ENCODE data around the gene ANXA6. TPM values are rescaled to one million over a fixed set of nuclear protein-coding genes. Genes with fewer than 3 reads are reported as not detected.

ANXA6 gene
- total and polyA plus RNA-seq, 10 of the 15 experiments (the other 5 are each of a cell fraction or from before 2014, with no cell fraction given), result 44.0 to 571 (median 465) TPM

- TF ChIP-seq, protein P1, sequence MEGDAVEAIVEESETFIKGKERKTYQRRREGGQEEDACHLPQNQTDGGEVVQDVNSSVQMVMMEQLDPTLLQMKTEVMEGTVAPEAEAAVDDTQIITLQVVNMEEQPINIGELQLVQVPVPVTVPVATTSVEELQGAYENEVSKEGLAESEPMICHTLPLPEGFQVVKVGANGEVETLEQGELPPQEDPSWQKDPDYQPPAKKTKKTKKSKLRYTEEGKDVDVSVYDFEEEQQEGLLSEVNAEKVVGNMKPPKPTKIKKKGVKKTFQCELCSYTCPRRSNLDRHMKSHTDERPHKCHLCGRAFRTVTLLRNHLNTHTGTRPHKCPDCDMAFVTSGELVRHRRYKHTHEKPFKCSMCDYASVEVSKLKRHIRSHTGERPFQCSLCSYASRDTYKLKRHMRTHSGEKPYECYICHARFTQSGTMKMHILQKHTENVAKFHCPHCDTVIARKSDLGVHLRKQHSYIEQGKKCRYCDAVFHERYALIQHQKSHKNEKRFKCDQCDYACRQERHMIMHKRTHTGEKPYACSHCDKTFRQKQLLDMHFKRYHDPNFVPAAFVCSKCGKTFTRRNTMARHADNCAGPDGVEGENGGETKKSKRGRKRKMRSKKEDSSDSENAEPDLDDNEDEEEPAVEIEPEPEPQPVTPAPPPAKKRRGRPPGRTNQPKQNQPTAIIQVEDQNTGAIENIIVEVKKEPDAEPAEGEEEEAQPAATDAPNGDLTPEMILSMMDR (IDR thresholded peaks at IDR 0.05 in 2 of 3, conservative IDR thresholded peaks at IDR 0.05 in 1 of 3; ENCODE audit: control insufficient read depth in 2 of 3, extremely low read depth in 1 of 3, insufficient read depth in 1 of 3, low read depth in 3 of 3, low read length in 3 of 3), result peak in 1 of 3 experiments; percentile 11; a peak in 1 of 6 replicates
- TF ChIP-seq SMC3 (IDR thresholded peaks at IDR 0.05; ENCODE audit: borderline replicate concordance, low read length) (no peak), EED (IDR thresholded peaks at IDR 0.05; ENCODE audit: low read depth) (peak; percentile 45; the same call in 1 of the 2 replicates), POLR2AphosphoS2 (IDR thresholded peaks at IDR 0.05; ENCODE audit: low read depth, low read length) (0 out of 2 replicates have a peak, but pooled peaks have one; percentile 6), ZNF687 (IDR thresholded peaks at IDR 0.05) (no peak), RAD51 (IDR thresholded peaks at IDR 0.05) (no peak), SPI1 (IDR thresholded peaks at IDR 0.05; ENCODE audit: borderline replicate concordance, insufficient read depth, low read depth, low read length) (no peak), YBX1 (IDR thresholded peaks at IDR 0.05) (no peak), POLR2AphosphoS5 (IDR thresholded peaks at IDR 0.05; ENCODE audit: low read length) (peak; percentile 33; the same call in 1 of the 2 replicates), NRF1 (conservative IDR thresholded peaks at IDR 0.05; ENCODE audit: low read depth, low read length) (no peak)
- TF ChIP-seq, protein P2, sequence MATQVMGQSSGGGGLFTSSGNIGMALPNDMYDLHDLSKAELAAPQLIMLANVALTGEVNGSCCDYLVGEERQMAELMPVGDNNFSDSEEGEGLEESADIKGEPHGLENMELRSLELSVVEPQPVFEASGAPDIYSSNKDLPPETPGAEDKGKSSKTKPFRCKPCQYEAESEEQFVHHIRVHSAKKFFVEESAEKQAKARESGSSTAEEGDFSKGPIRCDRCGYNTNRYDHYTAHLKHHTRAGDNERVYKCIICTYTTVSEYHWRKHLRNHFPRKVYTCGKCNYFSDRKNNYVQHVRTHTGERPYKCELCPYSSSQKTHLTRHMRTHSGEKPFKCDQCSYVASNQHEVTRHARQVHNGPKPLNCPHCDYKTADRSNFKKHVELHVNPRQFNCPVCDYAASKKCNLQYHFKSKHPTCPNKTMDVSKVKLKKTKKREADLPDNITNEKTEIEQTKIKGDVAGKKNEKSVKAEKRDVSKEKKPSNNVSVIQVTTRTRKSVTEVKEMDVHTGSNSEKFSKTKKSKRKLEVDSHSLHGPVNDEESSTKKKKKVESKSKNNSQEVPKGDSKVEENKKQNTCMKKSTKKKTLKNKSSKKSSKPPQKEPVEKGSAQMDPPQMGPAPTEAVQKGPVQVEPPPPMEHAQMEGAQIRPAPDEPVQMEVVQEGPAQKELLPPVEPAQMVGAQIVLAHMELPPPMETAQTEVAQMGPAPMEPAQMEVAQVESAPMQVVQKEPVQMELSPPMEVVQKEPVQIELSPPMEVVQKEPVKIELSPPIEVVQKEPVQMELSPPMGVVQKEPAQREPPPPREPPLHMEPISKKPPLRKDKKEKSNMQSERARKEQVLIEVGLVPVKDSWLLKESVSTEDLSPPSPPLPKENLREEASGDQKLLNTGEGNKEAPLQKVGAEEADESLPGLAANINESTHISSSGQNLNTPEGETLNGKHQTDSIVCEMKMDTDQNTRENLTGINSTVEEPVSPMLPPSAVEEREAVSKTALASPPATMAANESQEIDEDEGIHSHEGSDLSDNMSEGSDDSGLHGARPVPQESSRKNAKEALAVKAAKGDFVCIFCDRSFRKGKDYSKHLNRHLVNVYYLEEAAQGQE (IDR thresholded peaks at IDR 0.05; ENCODE audit: low read depth, low read length), result no peak
- TF ChIP-seq, protein P3, sequence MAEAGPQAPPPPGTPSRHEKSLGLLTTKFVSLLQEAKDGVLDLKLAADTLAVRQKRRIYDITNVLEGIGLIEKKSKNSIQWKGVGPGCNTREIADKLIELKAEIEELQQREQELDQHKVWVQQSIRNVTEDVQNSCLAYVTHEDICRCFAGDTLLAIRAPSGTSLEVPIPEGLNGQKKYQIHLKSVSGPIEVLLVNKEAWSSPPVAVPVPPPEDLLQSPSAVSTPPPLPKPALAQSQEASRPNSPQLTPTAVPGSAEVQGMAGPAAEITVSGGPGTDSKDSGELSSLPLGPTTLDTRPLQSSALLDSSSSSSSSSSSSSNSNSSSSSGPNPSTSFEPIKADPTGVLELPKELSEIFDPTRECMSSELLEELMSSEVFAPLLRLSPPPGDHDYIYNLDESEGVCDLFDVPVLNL (IDR thresholded peaks at IDR 0.05; ENCODE audit: low read depth, low read length), result no peak
- TF ChIP-seq, protein P4, sequence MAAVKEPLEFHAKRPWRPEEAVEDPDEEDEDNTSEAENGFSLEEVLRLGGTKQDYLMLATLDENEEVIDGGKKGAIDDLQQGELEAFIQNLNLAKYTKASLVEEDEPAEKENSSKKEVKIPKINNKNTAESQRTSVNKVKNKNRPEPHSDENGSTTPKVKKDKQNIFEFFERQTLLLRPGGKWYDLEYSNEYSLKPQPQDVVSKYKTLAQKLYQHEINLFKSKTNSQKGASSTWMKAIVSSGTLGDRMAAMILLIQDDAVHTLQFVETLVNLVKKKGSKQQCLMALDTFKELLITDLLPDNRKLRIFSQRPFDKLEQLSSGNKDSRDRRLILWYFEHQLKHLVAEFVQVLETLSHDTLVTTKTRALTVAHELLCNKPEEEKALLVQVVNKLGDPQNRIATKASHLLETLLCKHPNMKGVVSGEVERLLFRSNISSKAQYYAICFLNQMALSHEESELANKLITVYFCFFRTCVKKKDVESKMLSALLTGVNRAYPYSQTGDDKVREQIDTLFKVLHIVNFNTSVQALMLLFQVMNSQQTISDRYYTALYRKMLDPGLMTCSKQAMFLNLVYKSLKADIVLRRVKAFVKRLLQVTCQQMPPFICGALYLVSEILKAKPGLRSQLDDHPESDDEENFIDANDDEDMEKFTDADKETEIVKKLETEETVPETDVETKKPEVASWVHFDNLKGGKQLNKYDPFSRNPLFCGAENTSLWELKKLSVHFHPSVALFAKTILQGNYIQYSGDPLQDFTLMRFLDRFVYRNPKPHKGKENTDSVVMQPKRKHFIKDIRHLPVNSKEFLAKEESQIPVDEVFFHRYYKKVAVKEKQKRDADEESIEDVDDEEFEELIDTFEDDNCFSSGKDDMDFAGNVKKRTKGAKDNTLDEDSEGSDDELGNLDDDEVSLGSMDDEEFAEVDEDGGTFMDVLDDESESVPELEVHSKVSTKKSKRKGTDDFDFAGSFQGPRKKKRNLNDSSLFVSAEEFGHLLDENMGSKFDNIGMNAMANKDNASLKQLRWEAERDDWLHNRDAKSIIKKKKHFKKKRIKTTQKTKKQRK (IDR thresholded peaks at IDR 0.05; ENCODE audit: low read depth, low read length), result no peak
Observed at GRCh38 chr5:151156507-151157420, 815 bp downstream of the ANXA6 start (continued).
